ENCODE results near the gene UBE2E3. TPM values are rescaled to one million over a fixed set of nuclear protein-coding genes. Genes with fewer than 3 reads are reported as not detected.

Gene UBE2E3
- total RNA-seq, 5 donors from 2014 or later (not counting 1 experiment from before 2014, with no cell fraction given): 21.2 to 25.2 (median 21.3) TPM

DNA sequence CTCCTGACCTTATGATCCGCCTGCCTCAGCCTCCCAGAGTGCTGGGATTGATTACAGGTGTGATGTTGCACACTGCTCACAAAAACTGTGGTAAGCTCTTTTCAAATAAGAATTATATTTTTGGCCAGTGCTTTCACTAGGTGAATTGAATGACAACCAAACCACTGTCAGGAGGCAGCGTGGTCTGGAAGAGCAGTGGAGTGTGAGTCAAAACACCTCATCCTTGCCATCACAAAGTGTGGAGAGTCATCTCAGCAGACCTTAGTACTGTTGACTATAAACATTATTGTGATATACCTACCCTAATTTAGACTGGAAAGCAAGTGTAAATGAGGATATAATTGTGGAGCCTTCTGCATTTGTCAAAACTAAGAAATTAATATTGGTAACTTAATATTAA is 61.3 kb downstream of the UBE2E3 start:
- H3K27me3 Mint-ChIP-seq: no peaks in the 10 kb centered on the region
- ChIA-PET POLR2A (interaction anchor here in 1 of 2 donors (0.7 kb wide), 1 partner anchor 21 kb away, joined by 5 read pairs; no protein-coding TSS in a partner anchor), CTCF (no interaction called here)
- H3K27ac ChIP-seq (ENCODE audit: low read length): no peak overlapping the region
- peaks cover 0 to 17% of the 10 kb centered on the region in 2 experiments for H3K4me1 ChIP-seq (ENCODE audit: control insufficient read depth in 1 of 2, extremely low read depth in 1 of 2, insufficient read depth in 2 of 2, low read length in 2 of 2)
- peaks cover 14 to 27% (median 25%) of the 10 kb centered on the region in 3 donors for H3K4me1 Mint-ChIP-seq
- H3K9me3 ChIP-seq: no peaks in the 10 kb centered on the region
- no peaks in the 10 kb centered on the region for H3K9me3 Mint-ChIP-seq
- no peak overlapping the region for H3K27ac Mint-ChIP-seq
- no peaks in the 10 kb centered on the region for H3K27me3 ChIP-seq (replicated peaks in 1 of 2; ENCODE audit: control insufficient read depth in 2 of 2, extremely low read depth in 1 of 2, insufficient read depth in 2 of 2, low read length in 1 of 2)
- H3K36me3 ChIP-seq (ENCODE audit: control insufficient read depth in 2 of 2, extremely low read depth in 1 of 2, insufficient read depth in 1 of 2, low read length in 1 of 2): no peaks in the 10 kb centered on the region
- DNase-seq (no peak), ATAC-seq (replicated peaks in 1 of 4) (no peak)
- no peak overlapping the region for H3K4me3 ChIP-seq (ENCODE audit: control insufficient read depth in 1 of 2, extremely low read depth in 1 of 2, low read length in 1 of 2)
- H3K36me3 Mint-ChIP-seq: no peaks in the 10 kb centered on the region
- no peak overlapping the region for H3K4me3 Mint-ChIP-seq
- WGBS (ENCODE audit: insufficient coverage): 80% methylated on average over 1 of the region's 2 CpGs

- Mint-ChIP-seq H3K27me3 (no peaks in the 10 kb centered on the region), H3K9me3 (no peaks in the 10 kb centered on the region), H3K27ac (no peak overlapping the region), H3K4me3 (no peak overlapping the region), H3K4me1 (peaks cover 9 to 21% (median 16%) of the 10 kb centered on the region in 3 donors), H3K36me3 (no peaks in the 10 kb centered on the region)
- Histone ChIP-seq H3K36me3 (ENCODE audit: control insufficient read depth in 2 of 2, extremely low read depth in 1 of 2, insufficient read depth in 1 of 2, low read length in 1 of 2) (no peaks in the 10 kb centered on the region), H3K9me3 (no peaks in the 10 kb centered on the region), H3K4me1 (ENCODE audit: control insufficient read depth in 1 of 2, extremely low read depth in 1 of 2, insufficient read depth in 2 of 2, low read length in 2 of 2) (peaks cover 0 to 19% of the 10 kb centered on the region in 2 experiments), H3K27me3 (replicated peaks in 1 of 2; ENCODE audit: control insufficient read depth in 2 of 2, extremely low read depth in 1 of 2, insufficient read depth in 2 of 2, low read length in 1 of 2) (no peaks in the 10 kb centered on the region), H3K27ac (ENCODE audit: low read length) (no peak overlapping the region), H3K4me3 (ENCODE audit: control insufficient read depth in 1 of 2, extremely low read depth in 1 of 2, low read length in 1 of 2) (no peak overlapping the region)
- ATAC-seq (replicated peaks in 1 of 4): no peak
- no CpG with 5 or more reads among the region's 1 CpG for WGBS (ENCODE audit: insufficient coverage)
- ChIA-PET CTCF (no interaction called here), POLR2A (no interaction called here)
- DNase-seq: no peak
Observed at GRCh38 chr2:181042706-181043105, 62.3 kb downstream of the UBE2E3 start.

DNA sequence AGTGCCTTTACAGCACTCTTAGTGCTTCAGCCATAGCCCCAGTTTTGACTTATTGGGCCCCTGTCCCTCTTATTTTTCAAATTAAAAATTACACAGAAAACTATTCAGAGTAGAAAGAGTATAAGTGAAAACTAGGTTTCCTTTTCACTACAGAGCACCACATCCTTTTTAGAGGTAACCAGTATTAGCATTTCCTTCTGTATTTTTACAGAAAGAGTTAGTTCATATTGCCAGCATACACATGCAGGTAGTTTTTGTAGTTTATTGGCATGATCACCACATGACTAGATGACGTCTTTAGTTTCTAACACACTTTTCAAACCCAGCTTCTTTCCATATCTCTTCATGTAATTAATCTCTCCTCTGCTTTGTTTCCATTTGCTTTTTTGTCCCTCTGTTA is 66.4 kb downstream of the UBE2E3 start:
- ChIA-PET CTCF (interaction anchor here in 1 of 2 donors (1.5 to 2.3 kb wide), 2 partner anchors 12 to 15 kb away, joined by 3 to 8 read pairs; no protein-coding TSS in a partner anchor), POLR2A (no interaction called here)
- Mint-ChIP-seq H3K36me3 (no peaks in the 10 kb centered on the region), H3K4me3 (no peak overlapping the region), H3K4me1 (peaks cover 5 to 21% (median 5%) of the 10 kb centered on the region in 3 donors), H3K27ac (no peak overlapping the region), H3K9me3 (no peaks in the 10 kb centered on the region), H3K27me3 (no peaks in the 10 kb centered on the region)
- Histone ChIP-seq H3K27me3 (replicated peaks in 1 of 2; ENCODE audit: control insufficient read depth in 2 of 2, extremely low read depth in 1 of 2, insufficient read depth in 2 of 2, low read length in 1 of 2) (no peaks in the 10 kb centered on the region), H3K27ac (ENCODE audit: low read length) (no peak overlapping the region), H3K4me3 (ENCODE audit: control insufficient read depth in 1 of 2, extremely low read depth in 1 of 2, low read length in 1 of 2) (no peak overlapping the region), H3K4me1 (ENCODE audit: control insufficient read depth in 1 of 2, extremely low read depth in 1 of 2, insufficient read depth in 2 of 2, low read length in 2 of 2) (peaks cover 0 to 19% of the 10 kb centered on the region in 2 experiments), H3K36me3 (ENCODE audit: control insufficient read depth in 2 of 2, extremely low read depth in 1 of 2, insufficient read depth in 1 of 2, low read length in 1 of 2) (no peaks in the 10 kb centered on the region), H3K9me3 (no peaks in the 10 kb centered on the region)
- ATAC-seq (replicated peaks in 1 of 4): peak in 1 of 4 experiments; percentile 44
- 40% methylated on average over 1 of the region's 1 CpG for WGBS (ENCODE audit: insufficient coverage)
- DNase-seq: no peak

DNA sequence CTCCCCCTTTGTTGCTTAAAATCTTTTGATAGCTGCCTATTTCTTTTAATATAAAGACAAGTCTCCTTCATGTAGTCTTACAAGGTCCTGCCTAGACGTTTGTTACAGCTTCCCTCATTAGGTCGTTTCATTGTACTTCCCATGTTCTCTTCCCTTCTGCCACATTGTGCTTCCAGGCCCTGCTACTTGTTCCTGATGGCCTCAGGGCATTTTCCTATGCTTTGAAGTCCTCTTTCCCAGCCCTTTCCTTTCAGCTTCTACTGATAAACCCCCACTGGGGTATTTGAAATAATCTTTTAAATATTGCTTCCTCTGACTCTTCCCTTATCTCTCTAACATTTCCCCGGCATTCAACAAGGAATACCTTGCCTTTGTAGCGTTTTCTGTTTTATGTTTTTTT is 67.4 kb downstream of the UBE2E3 start:
- Histone ChIP-seq H3K4me1 (ENCODE audit: control insufficient read depth in 1 of 2, extremely low read depth in 1 of 2, insufficient read depth in 2 of 2, low read length in 2 of 2) (peaks cover 0 to 19% of the 10 kb centered on the region in 2 experiments), H3K4me3 (ENCODE audit: control insufficient read depth in 1 of 2, extremely low read depth in 1 of 2, low read length in 1 of 2) (no peak overlapping the region), H3K9me3 (no peaks in the 10 kb centered on the region), H3K27me3 (replicated peaks in 1 of 2; ENCODE audit: control insufficient read depth in 2 of 2, extremely low read depth in 1 of 2, insufficient read depth in 2 of 2, low read length in 1 of 2) (no peaks in the 10 kb centered on the region), H3K36me3 (ENCODE audit: control insufficient read depth in 2 of 2, extremely low read depth in 1 of 2, insufficient read depth in 1 of 2, low read length in 1 of 2) (no peaks in the 10 kb centered on the region), H3K27ac (ENCODE audit: low read length) (no peak overlapping the region)
- no peak overlapping the region for H3K27ac Mint-ChIP-seq
- DNase-seq (no peak), ATAC-seq (replicated peaks in 1 of 4) (no peak)
- no peaks in the 10 kb centered on the region for H3K27me3 Mint-ChIP-seq
- H3K36me3 Mint-ChIP-seq: no peaks in the 10 kb centered on the region
- CTCF ChIA-PET: interaction anchor here in 1 of 2 donors (0.6 to 2.3 kb wide), 4 partner anchors 11 to 227 kb away, joined by 3 to 8 read pairs (median 3); no protein-coding TSS in a partner anchor
- POLR2A ChIA-PET: interaction anchor here in 1 of 2 donors (0.5 kb wide), 1 partner anchor 50 kb away, joined by 3 read pairs; no protein-coding TSS in a partner anchor
- peaks cover 10 to 28% (median 13%) of the 10 kb centered on the region in 3 donors for H3K4me1 Mint-ChIP-seq
- no peaks in the 10 kb centered on the region for H3K9me3 Mint-ChIP-seq
- 86% methylated on average over 2 of the region's 4 CpGs for WGBS (ENCODE audit: insufficient coverage)
- H3K4me3 Mint-ChIP-seq: no peak overlapping the region

- Histone ChIP-seq H3K27ac (ENCODE audit: low read length) (no peak overlapping the region), H3K9me3 (no peaks in the 10 kb centered on the region), H3K36me3 (ENCODE audit: control insufficient read depth in 2 of 2, extremely low read depth in 1 of 2, insufficient read depth in 1 of 2, low read length in 1 of 2) (no peaks in the 10 kb centered on the region), H3K4me1 (ENCODE audit: control insufficient read depth in 1 of 2, extremely low read depth in 1 of 2, insufficient read depth in 2 of 2, low read length in 2 of 2) (peaks cover 0 to 1% of the 10 kb centered on the region in 2 experiments), H3K4me3 (ENCODE audit: control insufficient read depth in 1 of 2, extremely low read depth in 1 of 2, low read length in 1 of 2) (no peak overlapping the region), H3K27me3 (replicated peaks in 1 of 2; ENCODE audit: control insufficient read depth in 2 of 2, extremely low read depth in 1 of 2, insufficient read depth in 2 of 2, low read length in 1 of 2) (no peaks in the 10 kb centered on the region)
- no peaks in the 10 kb centered on the region for H3K27me3 Mint-ChIP-seq
- H3K4me3 Mint-ChIP-seq: no peak overlapping the region
- no peak for ATAC-seq (replicated peaks in 1 of 4)
- H3K9me3 Mint-ChIP-seq: no peaks in the 10 kb centered on the region
- WGBS (ENCODE audit: insufficient coverage): no CpG with 5 or more reads among the region's 3 CpGs
- DNase-seq: no peak
- no peak overlapping the region for H3K27ac Mint-ChIP-seq
- no peaks in the 10 kb centered on the region for H3K36me3 Mint-ChIP-seq
- ChIA-PET CTCF (no interaction called here), POLR2A (no interaction called here)
- peaks cover 7 to 10% (median 9%) of the 10 kb centered on the region in 3 donors for H3K4me1 Mint-ChIP-seq
Observed at GRCh38 chr2:181051861-181052522, 71.6 kb downstream of the UBE2E3 start.

GRCh38 chr2:181052523-181052891 is 72.1 kb downstream of the UBE2E3 start:
- Mint-ChIP-seq H3K27ac (no peak overlapping the region), H3K4me3 (no peak overlapping the region), H3K9me3 (no peaks in the 10 kb centered on the region), H3K4me1 (peaks cover 7 to 10% (median 9%) of the 10 kb centered on the region in 3 donors), H3K27me3 (no peaks in the 10 kb centered on the region), H3K36me3 (no peaks in the 10 kb centered on the region)
- H3K4me1 ChIP-seq (ENCODE audit: control insufficient read depth in 1 of 2, extremely low read depth in 1 of 2, insufficient read depth in 2 of 2, low read length in 2 of 2): no peaks in the 10 kb centered on the region
- CTCF ChIA-PET: no interaction called here
- no peak overlapping the region for H3K27ac ChIP-seq (ENCODE audit: low read length)
- ATAC-seq (replicated peaks in 1 of 4) (no peak), DNase-seq (no peak)
- H3K9me3 ChIP-seq: no peaks in the 10 kb centered on the region
- no peak overlapping the region for H3K4me3 ChIP-seq (ENCODE audit: control insufficient read depth in 1 of 2, extremely low read depth in 1 of 2, low read length in 1 of 2)
- H3K27me3 ChIP-seq (replicated peaks in 1 of 2; ENCODE audit: control insufficient read depth in 2 of 2, extremely low read depth in 1 of 2, insufficient read depth in 2 of 2, low read length in 1 of 2): no peaks in the 10 kb centered on the region
- POLR2A ChIA-PET: no interaction called here
- no peaks in the 10 kb centered on the region for H3K36me3 ChIP-seq (ENCODE audit: control insufficient read depth in 2 of 2, extremely low read depth in 1 of 2, insufficient read depth in 1 of 2, low read length in 1 of 2)
